Forelimb muscle (tissue), 1 donor: ENCODE measurements around the gene ALG6. TPM values are rescaled to one million over a fixed set of nuclear protein-coding genes. Genes with fewer than 3 reads are reported as not detected.

Source experiments
- polyA plus RNA-seq: library from polyadenylated mRNA; unstranded; fragments of 120-200 nt; gene quantifications from one replicate; pipeline ENCODE4 v1.2.1, GENCODE V29; 2013; ENCODE audit not compliant: insufficient read length

Gene ALG6
- polyA plus RNA-seq, 1 donor, result 16.0 TPM

Other genes starting within 250 kb of the ALG6 start
- 6.5 TPM for gene FOXD3, start 45.1 kb upstream of the ALG6 start, polyA plus RNA-seq
- 23.0 TPM for gene ITGB3BP, start 155.6 kb downstream of the ALG6 start, polyA plus RNA-seq
- 9.4 TPM for gene EFCAB7, start 155.9 kb downstream of the ALG6 start, polyA plus RNA-seq
- 73.8 TPM for gene PGM1, start 225.8 kb downstream of the ALG6 start, polyA plus RNA-seq